ENCODE measurements around the gene BFSP2.

The BFSP2 gene

GRCh38 chr3:133364704-133365103, 35.2 kb upstream of the BFSP2 start:
- Histone ChIP-seq H3K36me3 (ENCODE audit: low read length) (no peaks in the 10 kb centered on the region), H3K9ac (ENCODE audit: low read length) (no peak overlapping the region), H3K79me2 (ENCODE audit: insufficient read depth, low read length) (no peaks in the 10 kb centered on the region), H3K27ac (ENCODE audit: low read depth, low read length) (no peak overlapping the region), H3K4me2 (ENCODE audit: low read depth, low read length, poor library complexity, severe bottlenecking) (no peak overlapping the region), H3K4me3 (ENCODE audit: insufficient read depth, low read length, poor library complexity, severe bottlenecking) (no peak overlapping the region), H3K9me3 (ENCODE audit: insufficient read depth, low read length) (no peaks in the 10 kb centered on the region), H4K20me1 (ENCODE audit: low read depth, low read length) (no peaks in the 10 kb centered on the region), H3F3A (ENCODE audit: insufficient read depth) (no peaks in the 10 kb centered on the region), H3K27me3 (ENCODE audit: low read length) (no peaks in the 10 kb centered on the region), H3K9me2 (replicated peaks; ENCODE audit: insufficient read depth, low read length) (no peaks in the 10 kb centered on the region), H2AFZ (ENCODE audit: low read depth, low read length, severe bottlenecking) (no peak overlapping the region)
- TF ChIP-seq, protein P1, sequence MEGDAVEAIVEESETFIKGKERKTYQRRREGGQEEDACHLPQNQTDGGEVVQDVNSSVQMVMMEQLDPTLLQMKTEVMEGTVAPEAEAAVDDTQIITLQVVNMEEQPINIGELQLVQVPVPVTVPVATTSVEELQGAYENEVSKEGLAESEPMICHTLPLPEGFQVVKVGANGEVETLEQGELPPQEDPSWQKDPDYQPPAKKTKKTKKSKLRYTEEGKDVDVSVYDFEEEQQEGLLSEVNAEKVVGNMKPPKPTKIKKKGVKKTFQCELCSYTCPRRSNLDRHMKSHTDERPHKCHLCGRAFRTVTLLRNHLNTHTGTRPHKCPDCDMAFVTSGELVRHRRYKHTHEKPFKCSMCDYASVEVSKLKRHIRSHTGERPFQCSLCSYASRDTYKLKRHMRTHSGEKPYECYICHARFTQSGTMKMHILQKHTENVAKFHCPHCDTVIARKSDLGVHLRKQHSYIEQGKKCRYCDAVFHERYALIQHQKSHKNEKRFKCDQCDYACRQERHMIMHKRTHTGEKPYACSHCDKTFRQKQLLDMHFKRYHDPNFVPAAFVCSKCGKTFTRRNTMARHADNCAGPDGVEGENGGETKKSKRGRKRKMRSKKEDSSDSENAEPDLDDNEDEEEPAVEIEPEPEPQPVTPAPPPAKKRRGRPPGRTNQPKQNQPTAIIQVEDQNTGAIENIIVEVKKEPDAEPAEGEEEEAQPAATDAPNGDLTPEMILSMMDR (IDR thresholded peaks at IDR 0.05; ENCODE audit: insufficient read depth, low read length, poor library complexity, severe bottlenecking) = no peak
- TF ChIP-seq EZH2phosphoT487 (conservative IDR thresholded peaks at IDR 0.05; ENCODE audit: low read length) = no peak

DNA sequence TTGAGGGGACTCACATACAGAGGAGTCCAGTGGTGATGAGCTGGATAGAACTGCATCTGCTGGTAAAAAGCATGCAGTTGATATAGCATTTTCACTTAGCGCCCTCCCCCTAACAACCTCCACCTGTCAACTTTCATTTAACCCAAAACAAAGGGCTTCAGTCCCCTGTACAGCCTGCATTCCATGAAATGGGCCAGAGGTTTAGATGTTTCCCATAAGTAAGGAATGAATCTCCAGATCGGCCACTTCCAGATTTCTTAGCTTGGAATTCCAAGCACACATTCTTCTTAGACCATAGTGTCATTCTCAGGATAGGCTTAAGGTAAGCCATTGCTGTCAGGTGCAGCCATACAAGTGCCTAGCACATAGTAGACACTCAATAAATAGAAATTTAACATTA, 32.9 kb upstream of the BFSP2 start:
- Histone ChIP-seq H3K27ac (ENCODE audit: low read depth, low read length) (no peak overlapping the region), H3K36me3 (ENCODE audit: low read length) (no peaks in the 10 kb centered on the region), H2AFZ (ENCODE audit: low read depth, low read length, severe bottlenecking) (no peak overlapping the region), H3K4me3 (ENCODE audit: insufficient read depth, low read length, poor library complexity, severe bottlenecking) (no peak overlapping the region), H3K9me2 (replicated peaks; ENCODE audit: insufficient read depth, low read length) (no peaks in the 10 kb centered on the region), H3K79me2 (ENCODE audit: insufficient read depth, low read length) (no peaks in the 10 kb centered on the region), H3K9ac (ENCODE audit: low read length) (no peak overlapping the region), H3F3A (ENCODE audit: insufficient read depth) (no peaks in the 10 kb centered on the region), H3K9me3 (ENCODE audit: insufficient read depth, low read length) (no peaks in the 10 kb centered on the region), H4K20me1 (ENCODE audit: low read depth, low read length) (no peaks in the 10 kb centered on the region), H3K27me3 (ENCODE audit: low read length) (no peaks in the 10 kb centered on the region), H3K4me2 (ENCODE audit: low read depth, low read length, poor library complexity, severe bottlenecking) (no peak overlapping the region)
- TF ChIP-seq, protein P1 (IDR thresholded peaks at IDR 0.05; ENCODE audit: insufficient read depth, low read length, poor library complexity, severe bottlenecking) = no peak
- TF ChIP-seq EZH2phosphoT487 (conservative IDR thresholded peaks at IDR 0.05; ENCODE audit: low read length) = no peak

- H3K9me3 ChIP-seq (ENCODE audit: insufficient read depth, low read length) = no peaks in the 10 kb centered on the region
Measured at GRCh38 chr3:133367403-133367802, 32.5 kb upstream of the BFSP2 start.

More at GRCh38 chr3:133367403-133367802, 32.5 kb upstream of the BFSP2 start:
- no peaks in the 10 kb centered on the region for H3K27me3 ChIP-seq (ENCODE audit: low read length)
- no peaks in the 10 kb centered on the region for H3K9me2 ChIP-seq (replicated peaks; ENCODE audit: insufficient read depth, low read length)
- no peak overlapping the region for H3K27ac ChIP-seq (ENCODE audit: low read depth, low read length)
- no peaks in the 10 kb centered on the region for H3F3A ChIP-seq (ENCODE audit: insufficient read depth)
- no peak overlapping the region for H3K9ac ChIP-seq (ENCODE audit: low read length)
- H3K4me3 ChIP-seq (ENCODE audit: insufficient read depth, low read length, poor library complexity, severe bottlenecking) = no peak overlapping the region
- H3K4me2 ChIP-seq (ENCODE audit: low read depth, low read length, poor library complexity, severe bottlenecking) = no peak overlapping the region
- TF ChIP-seq, protein P1 (IDR thresholded peaks at IDR 0.05; ENCODE audit: insufficient read depth, low read length, poor library complexity, severe bottlenecking) = no peak
- TF ChIP-seq EZH2phosphoT487 (conservative IDR thresholded peaks at IDR 0.05; ENCODE audit: low read length) = no peak
- H4K20me1 ChIP-seq (ENCODE audit: low read depth, low read length) = no peaks in the 10 kb centered on the region
- H2AFZ ChIP-seq (ENCODE audit: low read depth, low read length, severe bottlenecking) = no peak overlapping the region
- no peaks in the 10 kb centered on the region for H3K36me3 ChIP-seq (ENCODE audit: low read length)
- no peaks in the 10 kb centered on the region for H3K79me2 ChIP-seq (ENCODE audit: insufficient read depth, low read length)
